Ishikawa (cell line): ENCODE measurements around the gene MOB1A.
A peak's percentile ranks its signal among the peaks of the same experiment; 100 is the strongest.

ENCODE experiments used
- CEBPB ChIP-seq: IDR thresholded peaks from 2 replicates; pipeline ENCODE4 v1.6.1; 2012
- CREB1 ChIP-seq: IDR thresholded peaks from 2 replicates; pipeline ENCODE4 v1.6.1; 2012; ENCODE audit warnings: low read depth
- EGR1 ChIP-seq: IDR thresholded peaks from 2 replicates; pipeline ENCODE4 v1.6.1; 2012
- EP300 ChIP-seq: IDR thresholded peaks from 2 replicates; pipeline ENCODE4 v1.6.1; 2012; ENCODE audit warnings: borderline replicate concordance
- FOXM1 ChIP-seq: IDR thresholded peaks from 2 replicates; pipeline ENCODE4 v1.6.1; 2012; ENCODE audit warnings: low read depth, borderline replicate concordance
- MAX ChIP-seq: IDR thresholded peaks from 2 replicates; pipeline ENCODE4 v1.6.1; 2012
- NFIC ChIP-seq: IDR thresholded peaks from 2 replicates; pipeline ENCODE4 v1.6.1; 2012
- RAD21 ChIP-seq: IDR thresholded peaks from 2 replicates; pipeline ENCODE4 v1.6.1; 2012; ENCODE audit warnings: low read depth
- TAF1 ChIP-seq: IDR thresholded peaks from 2 replicates; pipeline ENCODE4 v1.6.1; 2012; ENCODE audit warnings: low read depth, mild to moderate bottlenecking
- TCF12 ChIP-seq: IDR thresholded peaks from 2 replicates; pipeline ENCODE4 v1.6.1; 2012; ENCODE audit warnings: low read depth
- TEAD4 ChIP-seq: IDR thresholded peaks from 2 replicates; pipeline ENCODE4 v1.6.1; 2012
- USF1 ChIP-seq: IDR thresholded peaks from 2 replicates; pipeline ENCODE4 v1.6.1; 2012
- YY1 ChIP-seq: IDR thresholded peaks from 2 replicates; pipeline ENCODE4 v1.6.1; 2012; ENCODE audit warnings: low read depth
- ZBTB7A ChIP-seq: IDR thresholded peaks from 2 replicates; pipeline ENCODE4 v1.6.1; 2012; ENCODE audit warnings: low read depth
- TF ChIP-seq, protein P1 (sequence below): IDR thresholded peaks from 2 replicates; pipeline ENCODE4 v1.6.1; 2012; ENCODE audit warnings: low read depth, mild to moderate bottlenecking

Gene MOB1A

DNA sequence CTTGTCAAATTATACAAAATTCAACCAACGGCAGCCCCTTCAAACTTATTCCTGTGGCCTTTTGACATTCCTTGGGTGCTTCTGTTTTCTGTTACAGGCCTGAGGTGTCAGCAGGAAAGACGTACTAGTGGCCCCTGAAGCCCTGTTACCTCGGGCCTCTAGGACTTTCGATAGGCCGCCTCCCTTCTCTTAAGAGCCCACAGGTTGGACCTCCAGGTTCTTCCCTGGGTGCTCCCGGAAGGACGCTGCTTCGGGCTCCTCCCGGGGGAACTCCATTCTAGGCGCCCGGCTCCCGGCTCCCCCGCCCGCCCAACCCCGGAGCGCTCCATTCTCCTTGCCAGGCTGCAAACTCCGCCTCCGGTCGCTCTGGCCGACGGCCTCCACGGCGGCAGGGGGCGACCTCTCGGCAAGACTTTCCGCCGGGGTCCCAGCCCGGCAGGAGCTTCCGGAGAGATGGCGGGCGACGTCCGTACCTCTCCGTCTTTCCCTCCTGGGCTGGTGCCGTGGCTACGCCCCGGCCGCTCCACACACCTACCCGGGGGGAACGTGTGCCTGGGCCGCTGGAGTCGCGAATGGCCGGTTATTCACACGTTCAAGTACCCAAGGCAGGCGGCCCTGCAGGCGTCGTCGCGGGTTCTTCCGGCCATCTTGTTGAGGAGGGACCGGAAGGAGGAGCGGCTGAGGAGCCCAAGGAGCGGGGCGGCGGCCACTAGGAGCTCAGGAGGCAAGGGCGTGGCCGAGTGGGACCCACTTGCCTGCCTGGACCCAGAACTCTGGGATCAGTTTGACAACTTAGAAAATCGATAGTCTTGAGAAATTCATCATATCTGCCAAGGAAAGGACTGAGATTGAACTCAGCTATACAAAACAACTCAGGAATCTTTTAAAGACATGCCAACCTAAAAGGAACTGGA, 58.5 kb downstream of the MOB1A start:
- TF ChIP-seq TCF12: peak; percentile 59
- peak; percentile 92 for TF ChIP-seq YY1
- TF ChIP-seq, protein P1, sequence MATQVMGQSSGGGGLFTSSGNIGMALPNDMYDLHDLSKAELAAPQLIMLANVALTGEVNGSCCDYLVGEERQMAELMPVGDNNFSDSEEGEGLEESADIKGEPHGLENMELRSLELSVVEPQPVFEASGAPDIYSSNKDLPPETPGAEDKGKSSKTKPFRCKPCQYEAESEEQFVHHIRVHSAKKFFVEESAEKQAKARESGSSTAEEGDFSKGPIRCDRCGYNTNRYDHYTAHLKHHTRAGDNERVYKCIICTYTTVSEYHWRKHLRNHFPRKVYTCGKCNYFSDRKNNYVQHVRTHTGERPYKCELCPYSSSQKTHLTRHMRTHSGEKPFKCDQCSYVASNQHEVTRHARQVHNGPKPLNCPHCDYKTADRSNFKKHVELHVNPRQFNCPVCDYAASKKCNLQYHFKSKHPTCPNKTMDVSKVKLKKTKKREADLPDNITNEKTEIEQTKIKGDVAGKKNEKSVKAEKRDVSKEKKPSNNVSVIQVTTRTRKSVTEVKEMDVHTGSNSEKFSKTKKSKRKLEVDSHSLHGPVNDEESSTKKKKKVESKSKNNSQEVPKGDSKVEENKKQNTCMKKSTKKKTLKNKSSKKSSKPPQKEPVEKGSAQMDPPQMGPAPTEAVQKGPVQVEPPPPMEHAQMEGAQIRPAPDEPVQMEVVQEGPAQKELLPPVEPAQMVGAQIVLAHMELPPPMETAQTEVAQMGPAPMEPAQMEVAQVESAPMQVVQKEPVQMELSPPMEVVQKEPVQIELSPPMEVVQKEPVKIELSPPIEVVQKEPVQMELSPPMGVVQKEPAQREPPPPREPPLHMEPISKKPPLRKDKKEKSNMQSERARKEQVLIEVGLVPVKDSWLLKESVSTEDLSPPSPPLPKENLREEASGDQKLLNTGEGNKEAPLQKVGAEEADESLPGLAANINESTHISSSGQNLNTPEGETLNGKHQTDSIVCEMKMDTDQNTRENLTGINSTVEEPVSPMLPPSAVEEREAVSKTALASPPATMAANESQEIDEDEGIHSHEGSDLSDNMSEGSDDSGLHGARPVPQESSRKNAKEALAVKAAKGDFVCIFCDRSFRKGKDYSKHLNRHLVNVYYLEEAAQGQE: no peak
- TF ChIP-seq MAX: peak; percentile 81
- TF ChIP-seq RAD21: peak; percentile 13; the same call in 1 of the 2 replicates
- TF ChIP-seq TAF1: peak; percentile 94
- TF ChIP-seq EP300: no peak

- no peak for TF ChIP-seq FOXM1
- no peak for TF ChIP-seq TEAD4
- TF ChIP-seq TAF1: no peak
- TF ChIP-seq ZBTB7A: no peak
- no peak for TF ChIP-seq YY1
- no peak for TF ChIP-seq RAD21
- TF ChIP-seq EP300: no peak
- no peak for TF ChIP-seq EGR1
- no peak for TF ChIP-seq NFIC
- TF ChIP-seq CEBPB: no peak
- TF ChIP-seq USF1: no peak
- TF ChIP-seq CREB1: no peak
- TF ChIP-seq, protein P1: no peak
- no peak for TF ChIP-seq MAX
- no peak for TF ChIP-seq TCF12
Observed at GRCh38 chr2:74119339-74119738, 59.3 kb downstream of the MOB1A start.

DNA sequence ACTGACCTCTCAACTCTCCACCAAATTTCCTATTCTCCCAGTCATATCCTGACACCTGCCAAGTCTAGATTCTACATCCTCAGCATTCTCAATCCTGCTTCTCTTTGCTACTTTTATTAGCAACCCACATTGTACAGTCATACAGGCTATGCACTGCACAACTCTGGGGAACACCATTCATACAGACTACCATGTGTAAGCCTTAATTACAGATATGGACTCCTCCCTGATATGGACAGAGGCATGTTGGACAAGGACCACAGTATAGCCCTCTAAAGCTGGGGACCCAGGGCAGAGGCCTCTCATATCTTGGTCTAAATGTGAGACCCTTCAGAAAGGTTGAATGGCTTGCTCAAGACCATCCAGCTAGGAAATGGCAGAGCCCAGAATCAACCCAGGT, 67.3 kb downstream of the MOB1A start:
- no peak for TF ChIP-seq TAF1
- no peak for TF ChIP-seq CREB1
- TF ChIP-seq EP300: no peak
- TF ChIP-seq TEAD4: no peak
- TF ChIP-seq, protein P1: no peak
- TF ChIP-seq ZBTB7A: no peak
- TF ChIP-seq RAD21: no peak
- TF ChIP-seq FOXM1: no peak
- TF ChIP-seq CEBPB: no peak
- TF ChIP-seq MAX: no peak

DNA sequence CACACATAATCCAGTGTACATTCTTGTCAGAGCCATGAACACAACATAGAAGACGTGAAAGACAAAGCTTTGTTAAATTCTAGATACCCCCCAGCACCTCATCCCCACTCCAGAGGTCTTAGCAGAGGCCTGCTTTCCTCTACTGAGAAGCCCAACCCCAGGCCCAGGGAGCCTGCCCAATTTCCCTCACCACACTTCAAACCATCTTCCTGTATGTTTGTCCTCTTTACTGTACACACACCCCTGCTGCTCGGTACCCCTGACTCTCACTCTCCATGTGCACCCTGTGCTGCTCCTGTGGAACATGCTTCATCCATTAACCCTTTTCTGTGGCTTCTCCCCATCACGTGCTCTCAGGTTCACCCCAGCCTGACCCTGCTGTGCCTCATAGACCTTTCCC, 68.1 kb downstream of the MOB1A start:
- TF ChIP-seq NFIC (no peak), TEAD4 (no peak), YY1 (no peak), RAD21 (no peak), CEBPB (no peak), TAF1 (no peak), EP300 (no peak), CREB1 (no peak), TCF12 (no peak), FOXM1 (no peak), USF1 (no peak), EGR1 (no peak)
- TF ChIP-seq, protein P1: no peak
